Stimulated activated CD4-positive, alpha-beta T cell treated with anti-CD3 and anti-CD28 coated beads, TNF-alpha, amount 100 ng/mL, for 1 hour (primary cell): ENCODE results near the gene ADGRG6.

Experiments
- DNase-seq, 3 donors: peaks; one replicate each; pipeline ENCODE4 v3.0.0-alpha.2; 2020; ENCODE audit warnings: low read depth in 3 of 3, low spot score in 1 of 3

ADGRG6 gene

DNA sequence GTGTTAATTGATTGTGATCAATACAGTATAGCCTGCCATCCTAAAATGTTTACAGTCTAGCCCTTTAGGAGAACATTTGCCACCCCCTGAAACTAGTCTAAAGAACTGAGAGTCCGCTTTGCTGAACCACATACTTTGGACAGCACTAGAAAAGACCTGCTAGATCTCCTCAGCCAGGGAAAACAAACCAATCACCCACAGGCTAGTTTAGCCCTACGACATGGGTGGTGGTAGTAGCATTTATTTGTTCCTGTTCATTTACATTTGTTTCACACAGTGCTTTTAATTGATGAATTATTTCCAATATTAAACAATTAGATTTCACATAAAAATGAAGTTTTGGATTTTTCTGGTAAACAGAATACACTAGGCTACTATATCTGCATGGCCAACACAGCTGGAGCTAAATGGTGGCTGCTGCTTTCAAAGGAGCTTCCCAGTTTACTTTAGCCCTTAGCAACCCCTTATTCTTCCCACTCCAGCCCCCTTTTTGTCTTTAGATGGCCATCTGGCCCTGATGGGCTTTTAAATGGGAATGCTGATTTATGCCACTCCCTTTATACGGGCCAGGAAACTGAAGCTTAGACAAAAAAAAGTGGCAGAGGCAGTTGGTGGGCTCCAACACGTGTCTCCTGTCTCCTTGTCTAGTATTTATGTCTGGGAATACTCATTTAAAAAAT is 72.4 kb downstream of the ADGRG6 start:
- no peak for DNase-seq

DNA sequence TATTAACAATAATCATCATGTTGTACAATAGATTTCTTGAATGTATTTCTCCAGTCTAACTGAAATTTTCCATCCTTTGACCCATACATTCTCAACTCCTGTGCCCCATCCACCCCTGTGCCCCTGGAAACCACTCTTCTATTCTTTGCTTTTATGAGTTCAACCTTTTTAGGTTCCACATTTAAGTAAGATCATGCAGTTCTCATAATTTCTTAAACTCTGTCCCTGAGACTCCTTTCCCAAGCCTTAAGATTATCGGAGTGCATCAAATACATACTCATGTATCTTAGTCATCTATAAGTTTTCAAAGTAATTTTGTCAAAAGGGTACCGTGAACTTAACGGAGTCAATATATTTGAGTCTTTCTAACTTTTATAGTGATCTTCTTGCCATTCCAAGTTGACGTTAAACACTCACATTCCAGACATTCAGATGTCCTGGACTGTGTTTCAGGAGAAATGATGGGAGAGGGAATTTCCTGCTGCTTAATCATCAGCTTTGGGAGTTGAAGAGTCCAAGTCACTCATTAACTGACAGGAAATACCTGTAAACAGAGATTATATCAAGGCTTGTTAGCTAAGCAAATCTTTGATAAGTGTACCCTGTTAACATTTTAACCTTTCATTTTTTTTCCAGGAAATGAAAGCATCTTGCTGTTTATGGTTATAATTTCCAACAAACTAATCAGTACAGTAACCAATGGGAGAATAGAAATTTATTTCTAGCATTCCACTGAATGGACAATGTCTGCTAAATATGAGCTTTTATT is 73.3 kb downstream of the ADGRG6 start:
- DNase-seq: no peak

DNA sequence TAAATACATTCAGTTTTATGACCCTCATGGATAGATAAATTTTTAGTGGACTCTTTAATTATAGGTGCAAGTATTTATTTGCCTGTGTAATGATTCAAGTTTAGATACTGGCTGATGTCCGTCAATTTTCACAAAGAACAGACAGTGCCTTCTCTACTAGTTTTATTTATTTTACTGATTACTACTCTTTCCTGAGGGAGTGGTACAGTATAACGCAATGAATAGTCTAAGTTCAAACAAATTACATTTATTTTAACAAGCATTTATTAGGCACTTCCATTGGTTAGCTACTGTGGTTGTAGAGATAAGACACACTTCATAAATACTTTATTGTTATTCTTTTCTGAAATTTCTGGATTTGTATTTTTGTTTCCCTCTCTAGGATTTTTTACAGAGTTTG is 74.3 kb downstream of the ADGRG6 start:
- no peak for DNase-seq

DNA sequence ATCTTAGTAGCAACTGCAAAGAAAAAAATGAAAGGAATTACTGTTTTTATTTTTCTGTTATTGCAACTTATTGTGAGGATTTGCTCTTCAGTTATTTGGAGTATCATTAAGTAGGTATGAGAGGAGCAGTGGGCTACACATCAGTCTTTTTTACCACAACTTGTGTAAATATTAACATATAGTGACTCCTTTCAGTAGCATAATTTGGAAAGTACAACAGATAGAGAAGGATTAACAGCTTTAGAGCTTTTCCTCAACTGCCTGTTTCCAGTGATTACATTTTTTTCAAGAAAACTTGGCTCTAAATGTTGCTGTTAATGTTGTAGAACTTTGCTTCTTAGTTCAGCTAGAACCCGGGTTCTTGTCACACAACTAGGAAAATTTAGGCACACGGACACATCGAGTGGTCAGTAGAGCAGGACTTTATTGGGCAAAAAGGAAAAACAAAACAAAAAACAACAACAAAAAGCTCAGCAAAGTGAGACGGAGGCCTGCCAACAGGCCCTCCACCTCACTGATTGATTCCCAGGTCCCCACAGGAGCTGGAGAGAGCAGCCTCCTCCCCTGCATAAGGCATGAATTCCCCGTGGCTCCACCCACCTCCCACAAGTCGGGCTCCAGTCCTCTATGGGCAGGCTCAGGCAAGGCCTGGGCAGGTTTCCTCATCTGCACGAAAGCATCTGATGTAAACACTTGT is 75.1 kb downstream of the ADGRG6 start:
- no peak for DNase-seq

DNA sequence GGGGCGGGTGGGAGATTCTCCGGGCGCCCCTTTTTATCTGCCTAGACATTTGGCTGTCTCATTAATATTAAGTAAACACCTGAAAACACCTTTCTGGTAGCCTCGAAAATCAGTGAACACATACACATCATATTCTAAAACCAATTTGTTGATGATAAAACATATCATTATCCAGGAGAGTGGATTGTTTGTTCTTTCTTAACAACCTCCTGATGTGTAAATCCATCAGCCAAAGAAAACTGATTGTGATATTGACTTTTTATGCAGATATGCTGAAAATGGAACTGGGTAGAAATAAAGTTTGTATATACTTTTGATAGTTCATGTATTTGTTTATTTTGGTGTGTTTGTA is 75.7 kb downstream of the ADGRG6 start:
- DNase-seq: no peak

DNA sequence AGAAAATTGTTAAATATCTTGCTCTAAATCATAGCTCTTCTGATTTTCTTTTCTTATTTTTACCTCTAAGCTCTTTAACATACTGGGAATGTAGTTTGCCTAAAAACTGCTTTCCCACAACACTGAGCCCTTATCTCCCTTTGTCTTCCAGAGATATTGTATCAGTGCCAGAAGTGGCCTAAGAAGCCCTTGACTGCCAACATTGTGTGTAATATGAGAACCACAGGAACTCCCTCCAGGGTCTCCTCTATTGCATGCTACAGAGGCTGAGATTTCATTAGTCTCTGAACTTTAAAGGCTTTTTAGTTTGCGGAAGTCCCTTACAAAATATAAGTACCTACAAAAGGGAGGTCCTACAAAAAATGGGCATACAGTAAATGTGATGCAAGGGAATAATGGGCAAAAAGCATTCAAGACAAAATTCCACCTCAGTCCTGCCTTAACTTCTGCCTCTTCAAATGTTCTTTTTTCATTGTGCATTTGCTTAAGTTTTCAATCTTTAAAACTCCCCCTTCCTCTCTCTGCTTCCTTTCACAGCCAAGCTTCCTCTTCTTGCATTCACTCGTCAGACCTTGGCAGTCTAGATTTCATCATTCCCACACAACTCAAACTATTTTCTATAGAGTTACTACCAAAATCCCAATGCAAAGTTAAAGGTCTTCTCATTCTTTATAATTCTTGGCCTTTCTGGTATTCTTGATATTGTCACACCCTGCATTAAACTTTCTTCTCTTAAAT is 76.5 kb downstream of the ADGRG6 start:
- no peak for DNase-seq

DNA sequence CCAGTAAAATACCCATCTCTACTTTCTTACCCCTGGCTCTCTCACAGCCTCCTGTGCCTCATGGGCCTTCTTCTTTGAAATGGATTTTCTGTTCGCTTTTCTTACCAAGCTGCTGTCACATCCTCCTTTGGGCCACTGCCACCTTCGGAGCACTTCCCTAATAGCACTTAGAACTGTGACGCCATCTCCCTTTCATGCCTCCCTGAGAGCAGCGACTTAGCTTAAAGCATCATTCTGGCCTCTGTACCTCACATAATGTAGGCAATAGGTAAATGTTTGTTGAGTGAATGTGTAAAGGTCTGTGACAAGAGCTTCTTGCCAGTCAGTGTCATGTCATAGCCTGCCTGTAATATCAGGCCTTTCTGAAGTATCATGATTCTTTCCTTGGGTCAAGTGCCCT is 78.8 kb downstream of the ADGRG6 start:
- DNase-seq: no peak

DNA sequence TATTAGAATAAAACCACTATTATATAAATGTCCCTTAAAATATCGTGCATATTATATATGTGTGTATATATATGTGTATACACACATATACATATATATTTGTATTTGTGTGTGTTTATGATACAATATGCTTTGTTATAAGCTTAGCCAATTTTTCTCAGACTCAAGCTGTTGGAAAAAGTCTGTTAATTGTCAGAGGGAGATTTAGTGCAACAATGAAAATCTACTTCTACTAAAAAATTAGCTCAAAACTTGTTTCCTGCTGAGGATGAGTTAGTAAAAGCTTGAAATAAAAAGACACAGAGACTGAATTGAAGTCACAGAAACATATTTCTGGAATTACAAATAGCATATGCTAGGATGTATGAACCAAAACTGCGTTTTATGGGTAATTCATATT is 79.4 kb downstream of the ADGRG6 start:
- DNase-seq: no peak

DNA sequence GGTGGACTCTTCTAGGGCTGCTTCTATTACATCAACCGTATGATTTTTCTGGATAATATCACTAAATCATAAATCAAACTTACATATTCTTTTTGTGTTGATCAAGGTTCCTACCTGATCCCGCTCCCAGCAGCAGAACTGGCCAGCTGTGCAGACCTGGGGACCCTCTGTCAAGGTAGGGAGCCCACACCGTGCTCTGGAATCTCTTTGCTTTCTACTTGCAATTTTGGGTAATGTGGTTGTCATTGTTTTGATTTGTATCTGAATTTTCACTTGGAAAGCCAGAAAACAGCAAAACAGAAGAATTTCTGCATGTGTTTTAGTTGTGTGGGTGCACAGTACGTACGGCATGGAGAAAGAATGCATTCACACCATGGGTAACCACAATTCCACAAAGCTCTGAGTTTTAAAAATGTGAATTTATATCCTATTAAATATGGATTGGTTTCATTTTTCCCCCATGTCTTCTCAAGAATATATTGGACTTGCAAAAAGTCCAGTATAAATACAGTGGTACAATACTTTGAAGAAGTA is 80.1 kb downstream of the ADGRG6 start:
- no peak for DNase-seq

DNA sequence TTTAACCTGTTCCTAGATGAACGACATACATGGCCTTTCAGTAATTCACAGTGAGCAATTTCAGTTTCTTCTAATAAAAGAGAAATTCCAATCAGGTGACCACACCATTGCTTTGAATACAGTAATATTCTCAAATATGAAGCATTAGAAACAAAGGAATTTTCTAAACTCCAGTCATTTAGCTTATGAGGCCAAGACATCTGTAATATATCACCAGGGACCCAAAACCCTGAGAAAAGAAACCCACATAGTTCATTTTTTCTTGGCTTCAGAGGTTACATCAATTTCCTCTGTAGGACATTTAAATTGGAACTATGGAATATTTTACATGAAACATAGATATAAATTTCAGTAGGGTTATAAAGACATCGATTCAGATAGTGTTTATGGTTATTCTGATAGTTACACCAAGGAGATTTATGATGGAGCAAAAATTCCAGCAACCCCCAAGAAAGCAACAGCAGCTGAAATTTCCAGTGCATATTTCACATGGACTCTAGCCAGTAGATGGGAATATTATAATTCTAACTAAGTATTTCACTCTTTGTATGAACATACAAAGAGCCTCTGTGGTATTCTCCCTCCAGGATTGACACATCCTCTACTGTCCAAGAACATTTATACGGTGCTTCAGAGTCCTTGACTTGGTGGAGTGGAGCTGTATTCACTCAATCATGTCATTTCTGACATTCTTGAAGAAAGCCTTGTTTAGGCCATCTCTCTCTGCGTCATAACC is 82.9 kb downstream of the ADGRG6 start:
- no peak for DNase-seq

DNA sequence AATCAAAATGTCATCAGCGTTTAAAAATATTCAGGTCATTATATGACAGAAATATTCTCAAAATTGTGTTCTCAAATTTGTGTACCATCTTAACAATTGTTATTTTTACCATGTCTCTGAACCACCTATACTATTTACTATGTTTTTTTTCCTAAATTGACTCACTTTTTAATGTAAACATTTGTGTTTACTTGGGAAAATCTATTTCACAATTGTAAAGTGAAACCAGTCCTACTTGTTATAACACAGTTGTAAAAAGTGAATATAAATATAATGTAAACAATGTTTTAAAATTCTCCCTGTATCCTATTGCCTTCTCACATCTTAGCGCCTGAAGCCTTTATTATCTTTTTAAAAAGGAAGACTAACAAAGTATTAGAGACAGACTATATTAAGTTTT is 83.5 kb downstream of the ADGRG6 start:
- no peak for DNase-seq

DNA sequence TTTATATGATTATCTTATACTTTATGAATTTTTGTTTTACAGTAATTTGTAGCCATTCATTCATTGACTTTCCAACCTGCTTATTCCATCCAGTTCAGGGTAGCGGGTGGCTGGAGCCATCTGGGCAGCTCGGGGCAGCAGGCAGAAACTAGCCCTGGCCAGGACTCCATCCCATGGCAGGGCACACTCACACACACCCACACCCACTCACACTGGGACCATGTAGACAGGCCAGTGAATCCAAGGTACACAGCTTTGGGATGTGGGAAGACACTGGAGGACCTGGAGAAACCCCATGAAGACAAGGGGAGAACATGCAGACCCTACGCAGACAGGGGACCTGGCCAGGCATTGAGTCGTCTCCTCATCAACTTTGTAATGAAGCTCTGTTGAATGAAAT is 84.8 kb downstream of the ADGRG6 start:
- no peak for DNase-seq

DNA sequence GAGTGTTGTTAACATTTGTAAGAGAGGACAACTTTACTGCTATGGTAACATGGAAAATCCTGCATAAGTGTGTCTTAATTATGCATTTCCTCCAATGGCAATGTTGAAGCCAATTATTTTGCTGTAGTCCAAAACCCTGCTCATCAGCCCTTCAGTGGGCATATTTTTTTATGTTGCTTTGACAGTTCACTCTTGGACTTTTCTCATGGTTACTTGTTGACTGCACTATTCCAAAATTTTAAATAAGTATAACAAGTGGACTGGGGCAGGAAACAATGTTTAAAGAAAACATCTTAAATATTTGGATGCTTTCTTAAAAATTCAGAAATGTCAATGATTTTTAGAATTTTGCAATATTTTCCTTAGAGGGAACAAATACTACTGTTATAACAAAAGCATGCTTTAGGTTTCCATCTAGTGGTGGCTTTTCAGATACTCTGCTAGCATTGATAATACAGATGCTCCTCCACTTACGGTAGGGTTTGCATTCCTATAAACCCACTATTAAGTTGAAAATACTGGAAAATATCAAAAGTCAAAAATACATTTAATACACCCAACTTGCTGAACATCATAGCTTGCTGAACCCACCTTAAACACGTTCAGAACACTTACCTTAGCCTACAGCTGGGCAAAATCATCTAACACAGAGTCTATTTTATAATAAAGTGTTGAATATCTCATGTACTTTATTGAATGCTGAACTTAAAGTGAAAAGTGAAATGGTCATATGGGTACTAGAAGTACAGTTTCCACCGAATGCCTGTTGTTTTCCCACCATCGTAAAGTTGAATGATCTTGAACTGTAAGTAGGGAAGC is 86.4 kb downstream of the ADGRG6 start:
- DNase-seq: no peak

DNA sequence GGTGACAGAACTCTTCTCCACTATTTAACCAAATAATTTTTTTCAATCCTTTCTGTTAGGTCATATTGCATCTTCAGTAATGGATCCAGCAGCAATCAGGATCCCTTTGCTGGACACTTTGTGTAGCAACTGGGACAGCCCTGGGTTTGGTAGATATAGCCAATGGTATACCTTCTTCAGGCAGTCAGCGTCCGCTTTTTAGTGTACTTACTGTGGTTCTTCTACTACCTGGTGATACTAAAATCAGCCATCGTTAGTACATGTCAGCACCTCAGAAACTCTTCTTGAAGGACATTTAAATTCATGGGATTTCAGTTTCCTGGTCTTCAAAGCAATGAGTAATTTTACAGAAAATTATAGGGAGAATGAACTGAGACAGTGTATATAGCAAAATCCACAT is 93.5 kb downstream of the ADGRG6 start:
- no peak for DNase-seq

DNA sequence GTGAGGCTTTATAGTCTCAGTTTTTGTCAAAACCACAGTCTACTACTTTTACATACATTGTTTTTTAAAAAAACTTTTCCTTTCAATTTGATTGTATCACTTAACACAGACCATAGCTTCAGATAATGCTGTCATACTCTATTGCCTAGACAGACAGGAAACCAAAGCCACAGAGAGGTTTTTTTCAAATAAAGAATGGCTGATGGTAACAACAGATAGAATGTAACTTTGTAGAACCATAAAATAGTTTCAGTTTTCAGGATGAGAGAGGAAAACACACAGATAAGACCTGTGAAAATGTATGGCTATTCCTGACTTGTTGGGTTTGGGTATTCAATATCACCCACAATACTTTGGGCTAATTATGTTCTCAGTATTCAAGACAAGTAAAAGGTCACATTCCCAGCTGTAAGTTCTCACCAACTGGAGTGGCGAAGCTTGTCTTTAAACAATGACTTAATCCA is 94.0 kb downstream of the ADGRG6 start:
- no peak for DNase-seq

DNA sequence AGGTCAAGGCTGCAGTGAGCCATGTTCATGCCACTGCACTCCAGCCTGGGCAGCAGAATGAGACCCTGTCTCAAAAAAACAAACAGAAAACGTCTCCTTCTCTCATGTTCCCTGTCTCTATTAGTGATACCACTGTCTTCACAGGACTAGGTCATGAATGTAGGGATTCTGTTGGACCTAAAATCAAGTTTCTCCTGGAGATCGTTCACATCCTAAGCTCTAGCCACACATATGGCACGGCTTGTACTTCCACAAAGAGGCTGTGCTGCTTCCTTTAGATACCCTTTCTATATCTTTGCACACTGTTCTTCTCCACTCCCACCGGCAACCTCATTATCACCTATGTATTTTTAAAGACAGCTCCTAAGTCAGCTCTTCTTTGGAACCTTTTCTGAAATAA is 96.5 kb downstream of the ADGRG6 start:
- DNase-seq: no peak

DNA sequence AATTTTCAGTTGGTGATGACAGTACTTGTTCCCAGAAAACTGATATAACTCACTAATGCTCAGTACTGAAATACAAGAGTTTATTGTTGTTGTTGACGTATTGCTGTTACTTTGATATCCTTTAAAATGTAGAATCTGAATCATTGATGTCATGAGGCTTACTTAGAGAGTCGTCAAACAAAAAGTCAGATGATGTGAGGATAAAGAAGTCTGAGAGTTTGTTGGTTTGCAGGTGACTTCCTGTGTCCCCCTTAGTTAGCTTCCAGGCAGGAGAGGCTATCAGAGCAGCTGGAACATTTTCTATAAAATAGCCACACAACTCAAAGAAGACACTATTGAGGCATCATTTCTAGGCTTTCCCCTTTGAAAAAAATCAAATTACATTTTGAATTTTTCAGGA is 97.9 kb downstream of the ADGRG6 start:
- DNase-seq: no peak

DNA sequence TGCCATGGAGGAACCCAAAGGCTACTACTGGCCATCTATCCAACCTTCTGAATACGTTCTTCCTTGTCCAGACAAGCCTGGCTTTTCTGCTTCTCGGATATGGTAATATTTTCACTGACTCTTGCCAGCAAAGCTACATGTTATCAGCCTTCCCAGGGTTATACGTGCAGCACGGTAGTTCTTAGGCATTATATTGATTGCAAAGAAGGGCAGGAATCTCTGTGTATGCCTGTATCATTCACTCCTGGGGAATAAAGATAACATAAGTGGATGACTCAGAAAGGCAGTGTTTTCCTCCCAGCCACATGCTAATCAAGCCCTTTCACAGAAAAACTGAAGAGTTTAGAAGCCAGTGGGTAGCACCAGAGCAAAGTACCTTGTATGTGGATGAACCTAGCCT is 98.7 kb downstream of the ADGRG6 start:
- DNase-seq: no peak

DNA sequence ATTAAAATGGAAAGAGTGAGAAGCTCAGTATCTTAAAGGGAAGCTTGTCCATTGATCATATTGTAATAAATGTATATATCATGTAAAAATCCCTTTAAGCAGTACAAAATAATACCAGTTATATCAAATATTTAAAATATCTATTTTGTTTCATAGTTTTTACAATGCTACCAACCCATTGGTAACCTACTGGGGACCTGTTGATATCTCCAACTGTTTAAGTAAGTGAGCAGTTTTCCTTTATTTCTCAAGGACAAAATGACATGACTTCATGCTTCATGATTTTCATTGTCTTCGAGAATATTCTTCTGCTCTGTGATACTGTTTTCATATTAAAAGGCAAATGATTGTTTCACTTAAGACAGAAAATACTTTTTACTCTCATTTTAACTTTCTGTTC is 100.0 kb downstream of the ADGRG6 start:
- no peak for DNase-seq

DNA sequence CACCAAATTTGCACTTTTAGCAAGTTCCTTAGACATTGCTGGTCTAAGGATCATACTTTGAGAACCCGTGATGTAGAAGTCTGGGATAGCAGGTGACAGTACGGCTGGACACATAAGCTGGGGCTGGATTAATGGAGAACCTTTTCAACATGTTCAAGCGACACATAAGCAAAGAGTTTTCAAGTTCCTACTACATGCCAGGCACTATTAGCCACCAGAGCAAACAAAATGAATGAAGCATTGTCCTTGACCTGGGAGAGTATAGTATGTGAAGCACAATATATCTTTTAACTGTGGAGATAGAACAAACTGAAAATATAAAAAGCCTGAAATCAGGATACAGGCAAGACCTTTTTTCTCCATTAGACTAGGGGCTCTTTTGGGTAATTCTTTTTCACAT is 102.9 kb downstream of the ADGRG6 start:
- no peak for DNase-seq
